ENCODE measurements around the gene CHI3L1.

DNA sequence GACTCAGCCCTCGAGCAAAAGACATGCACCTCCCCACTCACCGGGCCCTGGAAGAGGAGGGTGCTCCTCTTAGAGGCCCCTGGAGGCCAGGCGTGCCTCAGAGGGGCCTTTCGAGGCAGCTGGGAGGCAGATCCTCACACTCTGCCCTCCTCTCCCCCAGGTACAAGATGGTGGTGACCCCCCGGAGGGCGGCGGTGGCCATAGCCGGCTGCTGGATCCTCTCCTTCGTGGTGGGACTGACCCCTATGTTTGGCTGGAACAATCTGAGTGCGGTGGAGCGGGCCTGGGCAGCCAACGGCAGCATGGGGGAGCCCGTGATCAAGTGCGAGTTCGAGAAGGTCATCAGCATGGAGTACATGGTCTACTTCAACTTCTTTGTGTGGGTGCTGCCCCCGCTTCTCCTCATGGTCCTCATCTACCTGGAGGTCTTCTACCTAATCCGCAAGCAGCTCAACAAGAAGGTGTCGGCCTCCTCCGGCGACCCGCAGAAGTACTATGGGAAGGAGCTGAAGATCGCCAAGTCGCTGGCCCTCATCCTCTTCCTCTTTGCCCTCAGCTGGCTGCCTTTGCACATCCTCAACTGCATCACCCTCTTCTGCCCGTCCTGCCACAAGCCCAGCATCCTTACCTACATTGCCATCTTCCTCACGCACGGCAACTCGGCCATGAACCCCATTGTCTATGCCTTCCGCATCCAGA, 21.3 kb downstream of the CHI3L1 start:
- TF ChIP-seq, protein P1, sequence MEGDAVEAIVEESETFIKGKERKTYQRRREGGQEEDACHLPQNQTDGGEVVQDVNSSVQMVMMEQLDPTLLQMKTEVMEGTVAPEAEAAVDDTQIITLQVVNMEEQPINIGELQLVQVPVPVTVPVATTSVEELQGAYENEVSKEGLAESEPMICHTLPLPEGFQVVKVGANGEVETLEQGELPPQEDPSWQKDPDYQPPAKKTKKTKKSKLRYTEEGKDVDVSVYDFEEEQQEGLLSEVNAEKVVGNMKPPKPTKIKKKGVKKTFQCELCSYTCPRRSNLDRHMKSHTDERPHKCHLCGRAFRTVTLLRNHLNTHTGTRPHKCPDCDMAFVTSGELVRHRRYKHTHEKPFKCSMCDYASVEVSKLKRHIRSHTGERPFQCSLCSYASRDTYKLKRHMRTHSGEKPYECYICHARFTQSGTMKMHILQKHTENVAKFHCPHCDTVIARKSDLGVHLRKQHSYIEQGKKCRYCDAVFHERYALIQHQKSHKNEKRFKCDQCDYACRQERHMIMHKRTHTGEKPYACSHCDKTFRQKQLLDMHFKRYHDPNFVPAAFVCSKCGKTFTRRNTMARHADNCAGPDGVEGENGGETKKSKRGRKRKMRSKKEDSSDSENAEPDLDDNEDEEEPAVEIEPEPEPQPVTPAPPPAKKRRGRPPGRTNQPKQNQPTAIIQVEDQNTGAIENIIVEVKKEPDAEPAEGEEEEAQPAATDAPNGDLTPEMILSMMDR (IDR thresholded peaks at IDR 0.05) = no peak
- TF ChIP-seq POLR2A (IDR thresholded peaks at IDR 0.05) (no peak), POLR2AphosphoS5 (IDR thresholded peaks at IDR 0.05) (no peak)
